HEK293 (cell line): ENCODE measurements around the gene CNKSR3.

Experiments
- CTCF ChIA-PET: fragments of 350-600 bp; formaldehyde crosslinking; extraction: SDS; loops from one replicate; lab custom pipeline; 2021; ENCODE audit warnings: antibody characterized with exemption; lab: Yijun Ruan, JAX
- POLR2A ChIA-PET: fragments of 300-600 bp; formaldehyde crosslinking; extraction: SDS; loops from one replicate; lab custom pipeline; 2020; ENCODE audit warnings: antibody characterized with exemption, inconsistent platforms; lab: Yijun Ruan, JAX
- H3K27ac ChIP-seq: fragments of 200-500 bp; sonication (Bioruptor generic); 2 replicates; pipeline ENCODE4 v1.5.1; 2014; ENCODE audit warnings: low read depth, low read length, control low read depth, inconsistent platforms; ENCODE audit errors: extremely low read depth
- H3K36me3 ChIP-seq, 2 experiments: fragments of 200-500 bp in 1 of 2; sonication (Bioruptor generic) in 1 of 2; 1 replicate in 1 of 2; 2 replicates in 1 of 2; pipeline ENCODE4 v1.5.1; 2014 to 2017; ENCODE audit warnings: inconsistent platforms in 2 of 2, low read length in 2 of 2; ENCODE audit not compliant: control insufficient read depth in 2 of 2, insufficient read depth in 1 of 2
- H3K4me1 ChIP-seq: fragments of 200-500 bp; sonication (Bioruptor generic); 2 replicates; pipeline ENCODE4 v1.5.1; 2014; ENCODE audit warnings: mild to moderate bottlenecking, low read length, inconsistent platforms; ENCODE audit not compliant: control insufficient read depth, insufficient read depth
- H3K4me3 ChIP-seq: 2 replicates; pipeline ENCODE4 v1.5.1; 2011; ENCODE audit warnings: low read depth, mild to moderate bottlenecking, control low read depth, low read length, moderate library complexity
- H3K9me3 ChIP-seq: fragments of 200-500 bp; sonication (Bioruptor generic); 2 replicates; pipeline ENCODE4 v1.5.1; 2014; ENCODE audit warnings: low read depth, low read length, inconsistent platforms; ENCODE audit not compliant: control insufficient read depth, insufficient read depth
- KLF10 ChIP-seq: fragments of 450-650 bp; IDR thresholded peaks from 2 replicates; pipeline ENCODE4 v1.5.1; 2018; ENCODE audit warnings: missing biosample characterization, mild to moderate bottlenecking, missing genetic modification characterization
- PRDM1 ChIP-seq: fragments of 450-650 bp; formaldehyde crosslinking; IDR thresholded peaks from 2 replicates; pipeline ENCODE4; 2016; ENCODE audit warnings: missing biosample characterization, missing genetic modification characterization
- ZBTB8A ChIP-seq: fragments of 450-650 bp; formaldehyde crosslinking; IDR thresholded peaks from 2 replicates; pipeline ENCODE4 v1.5.1; 2016; ENCODE audit warnings: missing biosample characterization, missing genetic modification characterization
- ZFP3 ChIP-seq: fragments of 450-650 bp; formaldehyde crosslinking; IDR thresholded peaks from 2 replicates; pipeline ENCODE4 v1.5.1; 2016; ENCODE audit warnings: low read depth, missing biosample characterization, missing genetic modification characterization
- ZNF16 ChIP-seq: fragments of 450-650 bp; formaldehyde crosslinking; IDR thresholded peaks from 2 replicates; pipeline ENCODE4 v1.5.1; 2016; ENCODE audit warnings: low read depth, missing biosample characterization, missing genetic modification characterization
- ZNF184 ChIP-seq: fragments of 450-650 bp; IDR thresholded peaks from 2 replicates; pipeline ENCODE4 v1.5.1; 2018; ENCODE audit warnings: missing biosample characterization, mild to moderate bottlenecking, missing genetic modification characterization
- ZNF19 ChIP-seq: fragments of 450-650 bp; formaldehyde crosslinking; IDR thresholded peaks from 2 replicates; pipeline ENCODE4; 2016; ENCODE audit warnings: missing biosample characterization, missing genetic modification characterization, low read depth
- ZNF404 ChIP-seq: fragments of 450-650 bp; formaldehyde crosslinking; IDR thresholded peaks from 2 replicates; pipeline ENCODE4 v1.5.1; 2017; ENCODE audit warnings: missing biosample characterization, missing genetic modification characterization
- ZNF544 ChIP-seq: fragments of 450-650 bp; formaldehyde crosslinking; IDR thresholded peaks from 2 replicates; pipeline ENCODE4 v1.5.0; 2017; ENCODE audit warnings: missing biosample characterization, missing genetic modification characterization
- ZNF701 ChIP-seq: fragments of 450-650 bp; formaldehyde crosslinking; IDR thresholded peaks from 2 replicates; pipeline ENCODE4 v1.5.1; 2016; ENCODE audit warnings: missing biosample characterization, missing genetic modification characterization
- ZNF776 ChIP-seq: fragments of 450-650 bp; formaldehyde crosslinking; IDR thresholded peaks from 2 replicates; pipeline ENCODE4 v1.5.0; 2017; ENCODE audit warnings: missing biosample characterization, missing genetic modification characterization, borderline replicate concordance
- ZSCAN23 ChIP-seq: fragments of 450-650 bp; formaldehyde crosslinking; IDR thresholded peaks from 2 replicates; pipeline ENCODE4 v1.5.1; 2016; ENCODE audit warnings: missing biosample characterization, missing genetic modification characterization
- TF ChIP-seq, protein P1 (sequence below): fragments of 450-650 bp; formaldehyde crosslinking; IDR thresholded peaks from 2 replicates; pipeline ENCODE4 v1.5.1; 2016; ENCODE audit warnings: missing biosample characterization, missing genetic modification characterization
- TF ChIP-seq, protein P2 (sequence below): fragments of 450-650 bp; formaldehyde crosslinking; IDR thresholded peaks from 2 replicates; pipeline ENCODE4 v1.5.1; 2017; ENCODE audit warnings: missing biosample characterization, missing genetic modification characterization
- TF ChIP-seq, protein P3 (sequence below): fragments of 450-650 bp; formaldehyde crosslinking; conservative IDR thresholded peaks from 2 replicates; pipeline ENCODE4 v1.5.1; 2016; ENCODE audit warnings: low read depth, missing biosample characterization, missing genetic modification characterization
- TF ChIP-seq, protein P4 (sequence below): fragments of 450-650 bp; formaldehyde crosslinking; IDR thresholded peaks from 2 replicates; pipeline ENCODE4 v1.5.1; 2016; ENCODE audit warnings: missing biosample characterization, missing genetic modification characterization
- TF ChIP-seq, protein P5 (sequence below): fragments of 450-650 bp; formaldehyde crosslinking; IDR thresholded peaks from 2 replicates; pipeline ENCODE4 v1.5.1; 2016; ENCODE audit warnings: missing biosample characterization, missing genetic modification characterization
- TF ChIP-seq, protein P6 (sequence below): fragments of 450-650 bp; formaldehyde crosslinking; IDR thresholded peaks from 2 replicates; pipeline ENCODE4 v1.5.1; 2017; ENCODE audit warnings: missing biosample characterization, missing genetic modification characterization
- TF ChIP-seq, protein P7 (sequence below): fragments of 450-650 bp; formaldehyde crosslinking; IDR thresholded peaks from 2 replicates; pipeline ENCODE4 v1.5.1; 2016; ENCODE audit warnings: missing biosample characterization, missing genetic modification characterization
- TF ChIP-seq, protein P8 (sequence below): fragments of 450-650 bp; formaldehyde crosslinking; IDR thresholded peaks from 2 replicates; pipeline ENCODE4 v1.5.1; 2016; ENCODE audit warnings: missing biosample characterization, missing genetic modification characterization

Gene CNKSR3

DNA sequence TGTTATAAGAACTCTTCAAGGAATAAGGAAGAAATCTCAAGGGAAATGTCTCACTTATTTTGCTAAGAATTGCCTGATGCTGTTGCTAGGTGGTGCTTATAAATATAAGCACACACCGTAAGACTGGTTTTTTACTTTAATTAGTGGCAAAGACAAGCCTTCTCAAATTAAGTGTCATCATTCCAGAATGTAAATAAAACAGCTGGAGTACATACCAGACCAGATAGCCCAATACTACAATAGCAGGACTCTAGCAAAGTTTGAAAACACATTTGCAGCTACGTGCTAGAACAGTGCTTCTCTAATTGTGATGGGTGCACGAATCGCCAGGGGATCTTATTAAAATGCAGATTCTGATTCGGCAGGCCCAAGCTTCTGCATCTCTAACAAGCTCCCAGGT is 6.8 kb downstream of the CNKSR3 start:
- Histone ChIP-seq H3K27ac (no peak overlapping the region), H3K36me3 (peaks cover 0 to 12% of the 10 kb centered on the region in 2 experiments; a peak in 1 of 3 replicates), H3K4me1 (no peaks in the 10 kb centered on the region), H3K4me3 (no peak overlapping the region), H3K9me3 (no peaks in the 10 kb centered on the region)
- ChIA-PET CTCF (interaction anchor here (0.6 to 2.7 kb wide), 11 partner anchors 10 to 347 kb away, joined by 3 to 8 read pairs (median 4); no protein-coding TSS in a partner anchor), POLR2A (interaction anchor here (1.4 kb wide), 1 partner anchor 52 kb away, joined by 5 read pairs; no protein-coding TSS in a partner anchor)
- TF ChIP-seq ZNF544 (tag by site-specific recombination) (no peak), ZNF19 (no peak), ZSCAN23 (tag by site-specific recombination) (no peak)
- TF ChIP-seq, protein P1, sequence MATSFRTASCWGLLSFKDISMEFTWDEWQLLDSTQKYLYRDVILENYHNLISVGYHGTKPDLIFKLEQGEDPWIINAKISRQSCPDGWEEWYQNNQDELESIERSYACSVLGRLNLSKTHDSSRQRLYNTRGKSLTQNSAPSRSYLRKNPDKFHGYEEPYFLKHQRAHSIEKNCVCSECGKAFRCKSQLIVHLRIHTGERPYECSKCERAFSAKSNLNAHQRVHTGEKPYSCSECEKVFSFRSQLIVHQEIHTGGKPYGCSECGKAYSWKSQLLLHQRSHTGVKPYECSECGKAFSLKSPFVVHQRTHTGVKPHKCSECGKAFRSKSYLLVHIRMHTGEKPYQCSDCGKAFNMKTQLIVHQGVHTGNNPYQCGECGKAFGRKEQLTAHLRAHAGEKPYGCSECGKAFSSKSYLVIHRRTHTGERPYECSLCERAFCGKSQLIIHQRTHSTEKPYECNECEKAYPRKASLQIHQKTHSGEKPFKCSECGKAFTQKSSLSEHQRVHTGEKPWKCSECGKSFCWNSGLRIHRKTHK (tag by site-specific recombination): no peak
- TF ChIP-seq, protein P2, sequence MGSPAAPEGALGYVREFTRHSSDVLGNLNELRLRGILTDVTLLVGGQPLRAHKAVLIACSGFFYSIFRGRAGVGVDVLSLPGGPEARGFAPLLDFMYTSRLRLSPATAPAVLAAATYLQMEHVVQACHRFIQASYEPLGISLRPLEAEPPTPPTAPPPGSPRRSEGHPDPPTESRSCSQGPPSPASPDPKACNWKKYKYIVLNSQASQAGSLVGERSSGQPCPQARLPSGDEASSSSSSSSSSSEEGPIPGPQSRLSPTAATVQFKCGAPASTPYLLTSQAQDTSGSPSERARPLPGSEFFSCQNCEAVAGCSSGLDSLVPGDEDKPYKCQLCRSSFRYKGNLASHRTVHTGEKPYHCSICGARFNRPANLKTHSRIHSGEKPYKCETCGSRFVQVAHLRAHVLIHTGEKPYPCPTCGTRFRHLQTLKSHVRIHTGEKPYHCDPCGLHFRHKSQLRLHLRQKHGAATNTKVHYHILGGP (tag by site-specific recombination): no peak
- TF ChIP-seq, protein P3, sequence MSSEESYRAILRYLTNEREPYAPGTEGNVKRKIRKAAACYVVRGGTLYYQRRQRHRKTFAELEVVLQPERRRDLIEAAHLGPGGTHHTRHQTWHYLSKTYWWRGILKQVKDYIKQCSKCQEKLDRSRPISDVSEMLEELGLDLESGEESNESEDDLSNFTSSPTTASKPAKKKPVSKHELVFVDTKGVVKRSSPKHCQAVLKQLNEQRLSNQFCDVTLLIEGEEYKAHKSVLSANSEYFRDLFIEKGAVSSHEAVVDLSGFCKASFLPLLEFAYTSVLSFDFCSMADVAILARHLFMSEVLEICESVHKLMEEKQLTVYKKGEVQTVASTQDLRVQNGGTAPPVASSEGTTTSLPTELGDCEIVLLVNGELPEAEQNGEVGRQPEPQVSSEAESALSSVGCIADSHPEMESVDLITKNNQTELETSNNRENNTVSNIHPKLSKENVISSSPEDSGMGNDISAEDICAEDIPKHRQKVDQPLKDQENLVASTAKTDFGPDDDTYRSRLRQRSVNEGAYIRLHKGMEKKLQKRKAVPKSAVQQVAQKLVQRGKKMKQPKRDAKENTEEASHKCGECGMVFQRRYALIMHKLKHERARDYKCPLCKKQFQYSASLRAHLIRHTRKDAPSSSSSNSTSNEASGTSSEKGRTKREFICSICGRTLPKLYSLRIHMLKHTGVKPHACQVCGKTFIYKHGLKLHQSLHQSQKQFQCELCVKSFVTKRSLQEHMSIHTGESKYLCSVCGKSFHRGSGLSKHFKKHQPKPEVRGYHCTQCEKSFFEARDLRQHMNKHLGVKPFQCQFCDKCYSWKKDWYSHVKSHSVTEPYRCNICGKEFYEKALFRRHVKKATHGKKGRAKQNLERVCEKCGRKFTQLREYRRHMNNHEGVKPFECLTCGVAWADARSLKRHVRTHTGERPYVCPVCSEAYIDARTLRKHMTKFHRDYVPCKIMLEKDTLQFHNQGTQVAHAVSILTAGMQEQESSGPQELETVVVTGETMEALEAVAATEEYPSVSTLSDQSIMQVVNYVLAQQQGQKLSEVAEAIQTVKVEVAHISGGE (tag by site-specific recombination): no peak
- TF ChIP-seq, protein P4, sequence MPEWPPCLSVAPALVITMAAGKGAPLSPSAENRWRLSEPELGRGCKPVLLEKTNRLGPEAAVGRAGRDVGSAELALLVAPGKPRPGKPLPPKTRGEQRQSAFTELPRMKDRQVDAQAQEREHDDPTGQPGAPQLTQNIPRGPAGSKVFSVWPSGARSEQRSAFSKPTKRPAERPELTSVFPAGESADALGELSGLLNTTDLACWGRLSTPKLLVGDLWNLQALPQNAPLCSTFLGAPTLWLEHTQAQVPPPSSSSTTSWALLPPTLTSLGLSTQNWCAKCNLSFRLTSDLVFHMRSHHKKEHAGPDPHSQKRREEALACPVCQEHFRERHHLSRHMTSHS (tag by site-specific recombination): no peak

DNA sequence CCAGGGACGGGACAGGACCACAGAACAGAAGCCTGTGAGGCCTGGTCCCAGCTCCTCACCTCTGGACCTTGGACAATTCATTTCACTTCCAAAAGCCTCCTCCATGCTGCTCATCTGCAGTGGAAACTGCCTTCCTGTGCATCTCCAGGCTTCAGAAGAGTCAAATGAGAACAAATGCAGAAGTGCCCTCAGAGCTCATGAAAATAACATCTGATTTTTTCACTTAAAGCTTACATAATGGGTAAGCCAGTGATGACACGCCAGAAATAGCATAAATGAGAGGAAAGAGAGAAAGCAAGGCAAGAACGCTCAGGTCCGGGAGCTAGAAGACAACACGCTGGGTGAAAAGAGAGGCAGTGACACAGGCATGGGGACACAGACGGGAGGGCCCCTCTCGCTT is 7.9 kb downstream of the CNKSR3 start:
- Histone ChIP-seq H3K9me3 (no peaks in the 10 kb centered on the region), H3K4me3 (no peak overlapping the region), H3K27ac (no peak overlapping the region), H3K4me1 (no peaks in the 10 kb centered on the region), H3K36me3 (peaks cover 0 to 9% of the 10 kb centered on the region in 2 experiments; a peak in 1 of 3 replicates)
- no peak for TF ChIP-seq ZNF16
- no peak for TF ChIP-seq ZNF701 (tag by site-specific recombination)
- TF ChIP-seq ZNF776 (tag by site-specific recombination): no peak
- TF ChIP-seq, protein P5, sequence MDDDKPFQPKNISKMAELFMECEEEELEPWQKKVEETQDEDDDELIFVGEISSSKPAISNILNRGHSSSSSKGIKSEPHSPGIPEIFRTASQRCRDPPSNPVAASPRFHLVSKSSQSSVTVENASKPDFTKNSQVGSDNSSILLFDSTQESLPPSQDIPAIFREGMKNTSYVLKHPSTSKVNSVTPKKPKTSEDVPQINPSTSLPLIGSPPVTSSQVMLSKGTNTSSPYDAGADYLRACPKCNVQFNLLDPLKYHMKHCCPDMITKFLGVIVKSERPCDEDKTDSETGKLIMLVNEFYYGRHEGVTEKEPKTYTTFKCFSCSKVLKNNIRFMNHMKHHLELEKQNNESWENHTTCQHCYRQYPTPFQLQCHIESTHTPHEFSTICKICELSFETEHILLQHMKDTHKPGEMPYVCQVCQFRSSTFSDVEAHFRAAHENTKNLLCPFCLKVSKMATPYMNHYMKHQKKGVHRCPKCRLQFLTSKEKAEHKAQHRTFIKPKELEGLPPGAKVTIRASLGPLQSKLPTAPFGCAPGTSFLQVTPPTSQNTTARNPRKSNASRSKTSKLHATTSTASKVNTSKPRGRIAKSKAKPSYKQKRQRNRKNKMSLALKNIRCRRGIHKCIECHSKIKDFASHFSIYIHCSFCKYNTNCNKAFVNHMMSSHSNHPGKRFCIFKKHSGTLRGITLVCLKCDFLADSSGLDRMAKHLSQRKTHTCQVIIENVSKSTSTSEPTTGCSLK (tag by site-specific recombination): no peak
- TF ChIP-seq ZBTB8A (tag by site-specific recombination): no peak
- TF ChIP-seq, protein P6, sequence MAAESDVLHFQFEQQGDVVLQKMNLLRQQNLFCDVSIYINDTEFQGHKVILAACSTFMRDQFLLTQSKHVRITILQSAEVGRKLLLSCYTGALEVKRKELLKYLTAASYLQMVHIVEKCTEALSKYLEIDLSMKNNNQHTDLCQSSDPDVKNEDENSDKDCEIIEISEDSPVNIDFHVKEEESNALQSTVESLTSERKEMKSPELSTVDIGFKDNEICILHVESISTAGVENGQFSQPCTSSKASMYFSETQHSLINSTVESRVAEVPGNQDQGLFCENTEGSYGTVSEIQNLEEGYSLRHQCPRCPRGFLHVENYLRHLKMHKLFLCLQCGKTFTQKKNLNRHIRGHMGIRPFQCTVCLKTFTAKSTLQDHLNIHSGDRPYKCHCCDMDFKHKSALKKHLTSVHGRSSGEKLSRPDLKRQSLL (tag by site-specific recombination): no peak
- TF ChIP-seq, protein P7, sequence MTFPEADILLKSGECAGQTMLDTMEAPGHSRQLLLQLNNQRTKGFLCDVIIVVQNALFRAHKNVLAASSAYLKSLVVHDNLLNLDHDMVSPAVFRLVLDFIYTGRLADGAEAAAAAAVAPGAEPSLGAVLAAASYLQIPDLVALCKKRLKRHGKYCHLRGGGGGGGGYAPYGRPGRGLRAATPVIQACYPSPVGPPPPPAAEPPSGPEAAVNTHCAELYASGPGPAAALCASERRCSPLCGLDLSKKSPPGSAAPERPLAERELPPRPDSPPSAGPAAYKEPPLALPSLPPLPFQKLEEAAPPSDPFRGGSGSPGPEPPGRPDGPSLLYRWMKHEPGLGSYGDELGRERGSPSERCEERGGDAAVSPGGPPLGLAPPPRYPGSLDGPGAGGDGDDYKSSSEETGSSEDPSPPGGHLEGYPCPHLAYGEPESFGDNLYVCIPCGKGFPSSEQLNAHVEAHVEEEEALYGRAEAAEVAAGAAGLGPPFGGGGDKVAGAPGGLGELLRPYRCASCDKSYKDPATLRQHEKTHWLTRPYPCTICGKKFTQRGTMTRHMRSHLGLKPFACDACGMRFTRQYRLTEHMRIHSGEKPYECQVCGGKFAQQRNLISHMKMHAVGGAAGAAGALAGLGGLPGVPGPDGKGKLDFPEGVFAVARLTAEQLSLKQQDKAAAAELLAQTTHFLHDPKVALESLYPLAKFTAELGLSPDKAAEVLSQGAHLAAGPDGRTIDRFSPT (tag by site-specific recombination): no peak
- no peak for TF ChIP-seq ZNF184
- no peak for TF ChIP-seq PRDM1
- TF ChIP-seq KLF10: no peak
- TF ChIP-seq, protein P8, sequence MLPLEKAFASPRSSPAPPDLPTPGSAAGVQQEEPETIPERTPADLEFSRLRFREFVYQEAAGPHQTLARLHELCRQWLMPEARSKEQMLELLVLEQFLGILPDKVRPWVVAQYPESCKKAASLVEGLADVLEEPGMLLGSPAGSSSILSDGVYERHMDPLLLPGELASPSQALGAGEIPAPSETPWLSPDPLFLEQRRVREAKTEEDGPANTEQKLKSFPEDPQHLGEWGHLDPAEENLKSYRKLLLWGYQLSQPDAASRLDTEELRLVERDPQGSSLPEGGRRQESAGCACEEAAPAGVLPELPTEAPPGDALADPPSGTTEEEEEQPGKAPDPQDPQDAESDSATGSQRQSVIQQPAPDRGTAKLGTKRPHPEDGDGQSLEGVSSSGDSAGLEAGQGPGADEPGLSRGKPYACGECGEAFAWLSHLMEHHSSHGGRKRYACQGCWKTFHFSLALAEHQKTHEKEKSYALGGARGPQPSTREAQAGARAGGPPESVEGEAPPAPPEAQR: no peak
- no peak for TF ChIP-seq ZNF404 (tag by site-specific recombination)
- TF ChIP-seq ZFP3 (tag by site-specific recombination): no peak
- POLR2A ChIA-PET: no interaction called here
- CTCF ChIA-PET: interaction anchor here (0.5 to 2.7 kb wide), 6 partner anchors 13 to 226 kb away, joined by 3 to 8 read pairs (median 4); no protein-coding TSS in a partner anchor
